ENCODE measurements around the gene KRT35. TPM values are rescaled to one million over a fixed set of nuclear protein-coding genes. Genes with fewer than 3 reads are reported as not detected.
A peak's percentile ranks its signal among the peaks of the same experiment; 100 is the strongest.

The KRT35 gene
- total and polyA plus RNA-seq, 2 of the 13 experiments (the other 11 are each of a cell fraction or from before 2014, with no cell fraction given): not detected

DNA sequence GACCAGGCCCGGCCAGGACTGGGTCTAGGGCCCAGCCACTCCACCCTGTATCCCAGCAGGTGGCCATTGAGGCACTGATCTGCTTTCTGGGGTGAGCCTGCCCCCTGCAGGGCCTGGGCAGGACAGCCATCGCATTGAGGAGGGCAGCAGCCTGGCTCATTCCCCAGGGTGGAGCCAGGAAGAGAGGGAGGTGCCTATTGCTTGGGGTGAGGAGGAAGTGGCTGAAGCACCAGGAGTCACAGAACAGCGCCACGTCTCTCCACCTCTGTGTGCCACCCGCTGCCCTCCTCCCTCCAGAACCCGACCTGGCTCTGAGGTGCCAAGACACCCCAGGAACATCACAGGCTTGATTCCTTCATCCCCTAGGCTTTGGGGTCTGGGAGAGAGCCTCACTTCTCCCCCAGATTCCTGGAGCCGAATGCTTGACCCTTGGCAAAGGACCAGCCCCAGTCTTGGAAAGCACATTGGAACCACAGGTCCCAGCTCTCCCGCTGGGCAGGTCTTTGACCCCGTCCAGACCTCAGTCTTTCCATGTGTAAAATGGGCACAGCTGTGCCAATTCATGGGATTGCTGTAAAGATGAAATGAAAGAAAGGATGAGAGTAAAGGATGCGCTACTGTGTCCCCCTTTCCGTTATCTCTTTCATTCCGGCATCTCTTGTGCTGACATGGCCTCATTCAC lies 16.0 kb upstream of the KRT35 start (continued):
- TF ChIP-seq CREB3 (CRISPR knock-in tag; IDR thresholded peaks at IDR 0.05) (no peak), ZBTB21 (CRISPR knock-in tag; IDR thresholded peaks at IDR 0.05) (no peak), ZNF546 (CRISPR knock-in tag; conservative IDR thresholded peaks at IDR 0.05) (no peak), GLI4 (CRISPR knock-in tag; IDR thresholded peaks at IDR 0.05; ENCODE audit: borderline replicate concordance) (no peak), HMGA1 (CRISPR knock-in tag; conservative IDR thresholded peaks at IDR 0.05) (no peak), FLYWCH1 (CRISPR knock-in tag; IDR thresholded peaks at IDR 0.05) (no peak), TAF1 (CRISPR knock-in tag; IDR thresholded peaks at IDR 0.05) (no peak), ARID2 (CRISPR knock-in tag; IDR thresholded peaks at IDR 0.05; ENCODE audit: borderline replicate concordance) (no peak), XRCC5 (optimal IDR thresholded peaks at IDR 0.05; ENCODE audit: low read length) (peak; percentile 50), RXRB (CRISPR knock-in tag; IDR thresholded peaks at IDR 0.05; ENCODE audit: borderline replicate concordance) (0 out of 2 replicates have a peak, but pooled peaks have one; percentile 19), ZNF652 (CRISPR knock-in tag; IDR thresholded peaks at IDR 0.05; ENCODE audit: borderline replicate concordance, low read depth) (no peak), RXRA (CRISPR knock-in tag; IDR thresholded peaks at IDR 0.05) (no peak; the same call in 1 of the 2 replicates), ZNF816 (CRISPR knock-in tag; IDR thresholded peaks at IDR 0.05; ENCODE audit: borderline replicate concordance) (no peak), ZMYM2 (CRISPR knock-in tag; IDR thresholded peaks at IDR 0.05) (no peak), REL (CRISPR knock-in tag; conservative IDR thresholded peaks at IDR 0.05) (no peak), PITX1 (CRISPR knock-in tag; IDR thresholded peaks at IDR 0.05) (no peak), SNRNP70 (IDR thresholded peaks at IDR 0.05; ENCODE audit: low read depth, low read length) (no peak), IKZF4 (CRISPR knock-in tag; IDR thresholded peaks at IDR 0.05; ENCODE audit: borderline replicate concordance, low read depth, not compliant biosample characterization) (no peak), ZNF383 (CRISPR knock-in tag; IDR thresholded peaks at IDR 0.05; ENCODE audit: borderline replicate concordance) (no peak), ZNF713 (CRISPR knock-in tag; IDR thresholded peaks at IDR 0.05) (no peak), ZFP37 (CRISPR knock-in tag; IDR thresholded peaks at IDR 0.05; ENCODE audit: borderline replicate concordance) (no peak), BRD4 (CRISPR knock-in tag; IDR thresholded peaks at IDR 0.05) (no peak), ZNF788 (CRISPR knock-in tag; IDR thresholded peaks at IDR 0.05; ENCODE audit: borderline replicate concordance) (0 out of 2 replicates have a peak, but pooled peaks have one; percentile 44), MIXL1 (CRISPR knock-in tag; IDR thresholded peaks at IDR 0.05) (no peak), ZNF576 (CRISPR knock-in tag; IDR thresholded peaks at IDR 0.05) (no peak)
- TF ChIP-seq, protein P1, sequence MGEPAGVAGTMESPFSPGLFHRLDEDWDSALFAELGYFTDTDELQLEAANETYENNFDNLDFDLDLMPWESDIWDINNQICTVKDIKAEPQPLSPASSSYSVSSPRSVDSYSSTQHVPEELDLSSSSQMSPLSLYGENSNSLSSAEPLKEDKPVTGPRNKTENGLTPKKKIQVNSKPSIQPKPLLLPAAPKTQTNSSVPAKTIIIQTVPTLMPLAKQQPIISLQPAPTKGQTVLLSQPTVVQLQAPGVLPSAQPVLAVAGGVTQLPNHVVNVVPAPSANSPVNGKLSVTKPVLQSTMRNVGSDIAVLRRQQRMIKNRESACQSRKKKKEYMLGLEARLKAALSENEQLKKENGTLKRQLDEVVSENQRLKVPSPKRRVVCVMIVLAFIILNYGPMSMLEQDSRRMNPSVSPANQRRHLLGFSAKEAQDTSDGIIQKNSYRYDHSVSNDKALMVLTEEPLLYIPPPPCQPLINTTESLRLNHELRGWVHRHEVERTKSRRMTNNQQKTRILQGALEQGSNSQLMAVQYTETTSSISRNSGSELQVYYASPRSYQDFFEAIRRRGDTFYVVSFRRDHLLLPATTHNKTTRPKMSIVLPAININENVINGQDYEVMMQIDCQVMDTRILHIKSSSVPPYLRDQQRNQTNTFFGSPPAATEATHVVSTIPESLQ (CRISPR knock-in tag; conservative IDR thresholded peaks at IDR 0.05): no peak
- TF ChIP-seq, protein P2, sequence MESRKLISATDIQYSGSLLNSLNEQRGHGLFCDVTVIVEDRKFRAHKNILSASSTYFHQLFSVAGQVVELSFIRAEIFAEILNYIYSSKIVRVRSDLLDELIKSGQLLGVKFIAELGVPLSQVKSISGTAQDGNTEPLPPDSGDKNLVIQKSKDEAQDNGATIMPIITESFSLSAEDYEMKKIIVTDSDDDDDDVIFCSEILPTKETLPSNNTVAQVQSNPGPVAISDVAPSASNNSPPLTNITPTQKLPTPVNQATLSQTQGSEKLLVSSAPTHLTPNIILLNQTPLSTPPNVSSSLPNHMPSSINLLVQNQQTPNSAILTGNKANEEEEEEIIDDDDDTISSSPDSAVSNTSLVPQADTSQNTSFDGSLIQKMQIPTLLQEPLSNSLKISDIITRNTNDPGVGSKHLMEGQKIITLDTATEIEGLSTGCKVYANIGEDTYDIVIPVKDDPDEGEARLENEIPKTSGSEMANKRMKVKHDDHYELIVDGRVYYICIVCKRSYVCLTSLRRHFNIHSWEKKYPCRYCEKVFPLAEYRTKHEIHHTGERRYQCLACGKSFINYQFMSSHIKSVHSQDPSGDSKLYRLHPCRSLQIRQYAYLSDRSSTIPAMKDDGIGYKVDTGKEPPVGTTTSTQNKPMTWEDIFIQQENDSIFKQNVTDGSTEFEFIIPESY (CRISPR knock-in tag; IDR thresholded peaks at IDR 0.05): no peak
